ENCODE measurements around the gene CDKN2A. TPM values are rescaled to one million over a fixed set of nuclear protein-coding genes. Genes with fewer than 3 reads are reported as not detected.

CDKN2A gene
- total and polyA plus RNA-seq, 2 donors (not counting 3 experiments of a cell fraction or from before 2014, with no cell fraction given): 8.5 to 10.7 TPM

DNA sequence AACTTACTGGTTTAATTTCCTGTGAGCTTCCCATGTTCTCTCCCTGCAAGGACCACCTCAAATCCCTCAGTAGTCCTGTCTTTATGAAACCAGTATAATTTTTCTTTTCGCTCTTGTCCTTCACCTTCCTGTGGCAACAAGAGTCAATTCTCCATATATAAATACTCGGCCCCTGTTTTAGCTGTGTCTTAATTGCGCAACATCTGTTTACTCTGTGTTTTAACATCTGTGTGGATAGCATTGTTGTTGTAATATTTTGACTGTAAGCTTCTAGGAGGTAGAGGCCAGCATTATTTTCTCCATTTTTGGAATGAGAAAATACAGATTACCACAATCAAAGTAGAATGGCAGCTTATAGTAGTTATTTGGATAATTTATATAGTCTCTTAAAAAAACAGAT is 45.1 kb upstream of the CDKN2A start:
- FAIRE-seq (no peak), DNase-seq (ENCODE audit: low read depth, low spot score) (no peak)
- dilution Hi-C loops (cut with MboI; ENCODE audit: extremely low pct_ligation_motif_present, low sequenced_read_pairs) (no loop called here), intact Hi-C loops (cut with micrococcal nuclease) (loop anchor here (2.0 to 5.0 kb wide), 4 partner anchors 74 to 413 kb away; no protein-coding TSS in a partner anchor)
- no peaks in the 10 kb centered on the region for H3K9me1 ChIP-seq (replicated peaks; ENCODE audit: control insufficient read depth, extremely low read depth, insufficient read depth, low read length)
- H3K27ac ChIP-seq (ENCODE audit: insufficient read depth, low read depth, low read length): no peak overlapping the region
- H3K9ac ChIP-seq (replicated peaks; ENCODE audit: extremely low read depth, insufficient read depth, low read length): no peak overlapping the region
- H3K4me3 ChIP-seq (replicated peaks in 1 of 3; ENCODE audit: insufficient read depth in 1 of 3, low read depth in 1 of 3, low read length in 3 of 3): no peak overlapping the region
- no peaks in the 10 kb centered on the region for H3K27me3 ChIP-seq (ENCODE audit: control insufficient read depth in 2 of 2, insufficient read depth in 2 of 2, low read length in 2 of 2)
- H3K79me2 ChIP-seq (ENCODE audit: control insufficient read depth, insufficient read depth, low read length): no peaks in the 10 kb centered on the region
- no peak overlapping the region for H2AFZ ChIP-seq (ENCODE audit: low read depth, low read length)
- no peaks in the 10 kb centered on the region for H4K20me1 ChIP-seq (replicated peaks; ENCODE audit: control insufficient read depth, extremely low read depth, insufficient read depth, low read length)
- H3K36me3 ChIP-seq (ENCODE audit: control insufficient read depth in 2 of 2, extremely low read depth in 1 of 2, insufficient read depth in 2 of 2, low read length in 2 of 2): no peaks in the 10 kb centered on the region
- TF ChIP-seq POLR2AphosphoS5 (IDR thresholded peaks at IDR 0.05; ENCODE audit: insufficient read depth, low read depth, low read length) (no peak), JUN (IDR thresholded peaks at IDR 0.05; ENCODE audit: borderline replicate concordance, insufficient read depth, insufficient read length, low read depth) (no peak), MYC (IDR thresholded peaks at IDR 0.05; ENCODE audit: low read depth, low read length) (no peak), FOS (IDR thresholded peaks at IDR 0.05; ENCODE audit: borderline replicate concordance, insufficient read depth, low read length) (no peak), GATA2 (IDR thresholded peaks at IDR 0.05; ENCODE audit: insufficient read depth, insufficient read length, low read depth, low read length) (no peak), EZH2 (IDR thresholded peaks at IDR 0.05; ENCODE audit: borderline replicate concordance, low read depth, low read length, severe bottlenecking) (no peak), POLR2A (IDR thresholded peaks at IDR 0.05; ENCODE audit: low read depth, low read length) (no peak)
- TF ChIP-seq, protein P1, sequence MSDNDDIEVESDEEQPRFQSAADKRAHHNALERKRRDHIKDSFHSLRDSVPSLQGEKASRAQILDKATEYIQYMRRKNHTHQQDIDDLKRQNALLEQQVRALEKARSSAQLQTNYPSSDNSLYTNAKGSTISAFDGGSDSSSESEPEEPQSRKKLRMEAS (IDR thresholded peaks at IDR 0.05; ENCODE audit: insufficient read depth, insufficient read length): no peak
- TF ChIP-seq, protein P2, sequence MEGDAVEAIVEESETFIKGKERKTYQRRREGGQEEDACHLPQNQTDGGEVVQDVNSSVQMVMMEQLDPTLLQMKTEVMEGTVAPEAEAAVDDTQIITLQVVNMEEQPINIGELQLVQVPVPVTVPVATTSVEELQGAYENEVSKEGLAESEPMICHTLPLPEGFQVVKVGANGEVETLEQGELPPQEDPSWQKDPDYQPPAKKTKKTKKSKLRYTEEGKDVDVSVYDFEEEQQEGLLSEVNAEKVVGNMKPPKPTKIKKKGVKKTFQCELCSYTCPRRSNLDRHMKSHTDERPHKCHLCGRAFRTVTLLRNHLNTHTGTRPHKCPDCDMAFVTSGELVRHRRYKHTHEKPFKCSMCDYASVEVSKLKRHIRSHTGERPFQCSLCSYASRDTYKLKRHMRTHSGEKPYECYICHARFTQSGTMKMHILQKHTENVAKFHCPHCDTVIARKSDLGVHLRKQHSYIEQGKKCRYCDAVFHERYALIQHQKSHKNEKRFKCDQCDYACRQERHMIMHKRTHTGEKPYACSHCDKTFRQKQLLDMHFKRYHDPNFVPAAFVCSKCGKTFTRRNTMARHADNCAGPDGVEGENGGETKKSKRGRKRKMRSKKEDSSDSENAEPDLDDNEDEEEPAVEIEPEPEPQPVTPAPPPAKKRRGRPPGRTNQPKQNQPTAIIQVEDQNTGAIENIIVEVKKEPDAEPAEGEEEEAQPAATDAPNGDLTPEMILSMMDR (IDR thresholded peaks at IDR 0.05; ENCODE audit: extremely low read depth in 1 of 2, insufficient read depth in 1 of 2, low read depth in 1 of 2, low read length in 2 of 2): no peak
- ChIA-PET POLR2A (no interaction called here), CTCF (interaction anchor here (0.9 to 7.1 kb wide), 9 partner anchors 9 to 226 kb away, joined by 3 to 77 read pairs (median 7); partner anchors contain the start of genes CDKN2A, CDKN2B and CDKN2B-AS1)
- H3K9me3 ChIP-seq (replicated peaks; ENCODE audit: control insufficient read depth, insufficient read depth, low read length): no peaks in the 10 kb centered on the region
- H3K4me2 ChIP-seq (ENCODE audit: insufficient read depth, low read length): no peak overlapping the region
- H3K4me1 ChIP-seq (ENCODE audit: control insufficient read depth, extremely low read depth, insufficient read depth, low read length): peaks cover 6% of the 10 kb centered on the region
- BruUV-seq (replicated peaks): no TSS peak

Data from endothelial cell of umbilical vein (primary cell).